Epithelial cell of proximal tubule (primary cell): ENCODE results near the gene B4GALNT4. TPM values are rescaled to one million over a fixed set of nuclear protein-coding genes. Genes with fewer than 3 reads are reported as not detected.
A peak's percentile ranks its signal among the peaks of the same experiment; 100 is the strongest.
"Not testable (repeated sequence)": the region's sequence is repeated elsewhere in the genome, so short reads cannot be mapped to it uniquely, and the experiment has no call there.

Experiments used
- DNase-seq: peaks from one replicate; pipeline ENCODE4 v3.0.0-alpha.2; 2011; ENCODE audit warnings: low read depth
- H3K4me3 ChIP-seq: 2 replicates; pipeline ENCODE4 v1.5.1; 2011; ENCODE audit warnings: low read depth, mild to moderate bottlenecking, low read length
- total RNA-seq: library from RNA; depleted of rRNA; stranded (reverse); fragments of >200 nt; gene quantifications from 2 replicates; pipeline ENCODE4 v1.2.3, GENCODE V29; 2015
- TF ChIP-seq, protein P1 (sequence below): conservative IDR thresholded peaks from 2 replicates; pipeline ENCODE4 v1.5.1; 2012; ENCODE audit warnings: low read depth, mild to moderate bottlenecking, low read length

B4GALNT4 gene
- 13.9 and 24.4 TPM in 2 replicates for total RNA-seq

GRCh38 chr11:369336-370018 is at the start of gene B4GALNT4:
Gene B4GALNT4 (plus strand): TSS chr11:369499. CDS start chr11:369804, 305 bp downstream.
- no peak for DNase-seq
- H3K4me3 ChIP-seq = peak within 1 kb of the TSS; percentile 14
- TF ChIP-seq, protein P1, sequence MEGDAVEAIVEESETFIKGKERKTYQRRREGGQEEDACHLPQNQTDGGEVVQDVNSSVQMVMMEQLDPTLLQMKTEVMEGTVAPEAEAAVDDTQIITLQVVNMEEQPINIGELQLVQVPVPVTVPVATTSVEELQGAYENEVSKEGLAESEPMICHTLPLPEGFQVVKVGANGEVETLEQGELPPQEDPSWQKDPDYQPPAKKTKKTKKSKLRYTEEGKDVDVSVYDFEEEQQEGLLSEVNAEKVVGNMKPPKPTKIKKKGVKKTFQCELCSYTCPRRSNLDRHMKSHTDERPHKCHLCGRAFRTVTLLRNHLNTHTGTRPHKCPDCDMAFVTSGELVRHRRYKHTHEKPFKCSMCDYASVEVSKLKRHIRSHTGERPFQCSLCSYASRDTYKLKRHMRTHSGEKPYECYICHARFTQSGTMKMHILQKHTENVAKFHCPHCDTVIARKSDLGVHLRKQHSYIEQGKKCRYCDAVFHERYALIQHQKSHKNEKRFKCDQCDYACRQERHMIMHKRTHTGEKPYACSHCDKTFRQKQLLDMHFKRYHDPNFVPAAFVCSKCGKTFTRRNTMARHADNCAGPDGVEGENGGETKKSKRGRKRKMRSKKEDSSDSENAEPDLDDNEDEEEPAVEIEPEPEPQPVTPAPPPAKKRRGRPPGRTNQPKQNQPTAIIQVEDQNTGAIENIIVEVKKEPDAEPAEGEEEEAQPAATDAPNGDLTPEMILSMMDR = no peak

DNA sequence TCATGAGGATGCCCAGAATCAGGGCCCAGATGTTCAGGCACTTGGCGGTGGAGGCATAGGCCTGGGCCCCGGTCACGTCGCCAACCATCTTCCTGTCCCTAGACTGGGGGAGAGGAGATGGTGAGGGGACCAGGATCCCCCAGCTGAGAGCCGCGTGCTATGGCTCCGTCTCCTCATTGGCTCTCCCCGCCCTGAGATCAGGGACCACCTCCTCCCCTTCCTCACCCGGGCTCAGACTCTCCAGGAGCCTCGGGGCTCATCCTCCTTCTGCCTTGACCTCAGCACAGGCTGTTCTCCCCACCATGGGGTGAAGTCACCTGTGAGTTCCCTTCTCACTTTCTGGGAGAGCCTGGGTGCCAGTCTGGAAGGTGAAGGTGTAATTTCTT is 49.4 kb upstream of the B4GALNT4 start:
- H3K4me3 ChIP-seq = peak overlapping the region; percentile 80
- not testable (repeated sequence) for DNase-seq

GRCh38 chr11:324156-324555 is 45.1 kb upstream of the B4GALNT4 start:
- no peak for DNase-seq
- TF ChIP-seq, protein P1 = no peak
- no peak overlapping the region for H3K4me3 ChIP-seq

GRCh38 chr11:324593-325517 is 44.4 kb upstream of the B4GALNT4 start:
- not testable (repeated sequence) for DNase-seq
- peak overlapping the region; percentile 10 for H3K4me3 ChIP-seq

DNA sequence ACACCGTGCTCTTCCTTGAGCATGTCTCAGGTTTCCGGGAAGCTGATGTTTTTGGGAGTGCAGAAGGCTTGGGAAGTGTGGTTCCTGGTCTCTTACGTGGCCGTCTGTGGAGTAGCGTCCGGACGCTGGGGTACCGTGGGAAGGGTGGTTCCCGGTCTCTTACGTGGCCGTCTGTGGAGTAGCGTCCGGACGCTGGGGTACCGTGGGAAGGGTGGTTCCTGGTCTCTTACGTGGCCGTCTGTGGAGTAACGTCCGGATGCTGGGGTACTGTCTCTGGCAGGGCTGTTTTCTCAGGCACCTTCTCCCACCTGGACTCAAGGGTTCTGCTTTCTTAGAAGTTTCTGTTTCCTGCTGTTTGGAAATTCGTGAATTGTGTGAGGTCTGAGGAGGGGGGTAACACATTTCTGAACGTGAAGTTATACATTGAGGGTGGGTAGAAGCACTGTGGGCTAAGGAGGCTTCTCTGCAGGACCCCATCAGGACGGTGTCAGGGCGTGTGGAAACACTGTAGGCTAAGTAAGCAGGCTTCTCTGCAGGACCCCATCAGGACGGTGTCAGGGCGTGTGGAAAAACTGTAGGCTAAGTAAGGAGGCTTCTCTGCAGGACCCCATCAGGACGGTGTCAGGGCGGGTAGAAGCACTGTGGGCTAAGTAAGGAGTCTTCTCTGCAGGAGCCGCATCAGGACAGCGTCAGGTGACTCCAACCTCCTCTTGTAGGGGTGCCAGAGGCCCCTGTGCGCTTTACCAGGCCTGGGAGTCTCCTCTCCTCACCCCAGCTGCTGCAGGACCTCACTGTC is 43.3 kb upstream of the B4GALNT4 start:
- TF ChIP-seq, protein P1 = no peak
- no peak overlapping the region for H3K4me3 ChIP-seq
- DNase-seq = no peak

GRCh38 chr11:326592-326841 is 42.8 kb upstream of the B4GALNT4 start:
- TF ChIP-seq, protein P1 = no peak
- no peak for DNase-seq
- H3K4me3 ChIP-seq = no peak overlapping the region

DNA sequence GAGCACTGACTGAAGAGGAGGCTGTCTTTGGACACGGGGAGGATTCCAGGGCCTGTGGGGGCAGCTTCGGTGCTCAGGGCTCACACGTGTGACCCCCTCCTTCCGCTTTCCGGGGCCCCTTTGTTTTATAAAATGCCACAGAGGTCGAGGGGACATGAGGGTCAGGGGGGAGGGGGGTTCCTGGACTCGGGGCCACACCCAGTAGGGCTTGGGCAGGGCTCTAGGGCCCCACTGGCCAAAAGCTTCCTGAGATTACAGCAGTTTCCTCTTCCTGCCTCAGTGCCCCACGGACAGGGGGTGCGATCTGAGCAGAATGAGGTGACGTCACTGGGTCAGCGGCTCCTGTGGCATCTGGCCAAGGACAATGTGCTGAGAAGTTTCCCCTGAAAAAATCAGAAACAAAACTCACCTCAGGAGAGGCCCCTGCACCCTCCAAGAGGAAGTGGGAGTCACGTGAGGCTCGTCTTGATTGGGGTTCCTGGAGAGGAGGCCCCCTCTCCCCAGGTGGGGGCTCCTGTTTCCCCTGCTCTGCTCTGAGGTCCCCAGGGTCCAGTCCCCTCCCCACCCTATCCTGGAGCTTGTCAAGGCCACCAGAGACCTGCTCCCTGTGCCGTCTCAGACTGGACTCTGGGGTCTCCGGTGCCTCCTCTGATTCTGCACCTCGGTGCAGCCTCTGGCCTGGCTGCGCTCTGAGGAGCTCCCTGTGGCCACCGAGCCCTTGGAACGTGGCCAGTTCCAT is 42.3 kb upstream of the B4GALNT4 start:
- TF ChIP-seq, protein P1 = no peak
- DNase-seq = no peak
- peak overlapping the region; percentile 18 for H3K4me3 ChIP-seq
